DOHH2 (cell line): ENCODE measurements around the gene TARP.
"Not testable (repeated sequence)": the region's sequence is repeated elsewhere in the genome, so short reads cannot be mapped to it uniquely, and the experiment has no call there.

Source experiments
- H3F3A ChIP-seq: fragments of 200-600 bp; sonication (generic), shearing (Covaris generic); 2 replicates; pipeline ENCODE4 v1.6.0; 2016; ENCODE audit warnings: antibody characterized with exemption, mild to moderate bottlenecking; ENCODE audit not compliant: control insufficient read depth, insufficient read depth
- H3K27ac ChIP-seq: fragments of 200-600 bp; sonication (generic); 2 replicates; pipeline ENCODE4 v1.5.1; 2014; ENCODE audit warnings: low read depth, mild to moderate bottlenecking, low read length, moderate library complexity
- H3K27me3 ChIP-seq: fragments of 200-600 bp; sonication (generic); 2 replicates; pipeline ENCODE4 v1.6.1; 2014; ENCODE audit warnings: mild to moderate bottlenecking, low read length, mixed read lengths; ENCODE audit not compliant: control insufficient read depth
- H3K36me3 ChIP-seq: fragments of 200-600 bp; sonication (generic); 2 replicates; pipeline ENCODE4 v1.6.1; 2014; ENCODE audit warnings: mild to moderate bottlenecking, low read length, moderate library complexity, mixed read lengths; ENCODE audit not compliant: control insufficient read depth
- H3K4me1 ChIP-seq: fragments of 200-600 bp; sonication (generic); 2 replicates; pipeline ENCODE4 v1.6.1; 2014; ENCODE audit warnings: mild to moderate bottlenecking, low read length, mixed read lengths; ENCODE audit not compliant: control insufficient read depth
- H3K4me2 ChIP-seq: fragments of 200-600 bp; sonication (generic); 2 replicates; pipeline ENCODE4 v1.6.0; 2014; ENCODE audit warnings: mild to moderate bottlenecking, low read length, moderate library complexity
- H3K4me3 ChIP-seq: fragments of 200-600 bp; sonication (generic); 2 replicates; pipeline ENCODE4 v1.5.1; 2014; ENCODE audit warnings: mild to moderate bottlenecking, low read length, mixed read lengths
- H3K79me2 ChIP-seq: fragments of 200-600 bp; sonication (generic); 2 replicates; pipeline ENCODE4 v1.6.1; 2014; ENCODE audit warnings: mild to moderate bottlenecking, low read length, mixed read lengths; ENCODE audit not compliant: control insufficient read depth
- H3K9me2 ChIP-seq: fragments of 200-600 bp; sonication (generic); replicated peaks from 2 replicates; pipeline ENCODE4 v1.6.1; 2014; ENCODE audit warnings: mild to moderate bottlenecking, low read length, mixed read lengths; ENCODE audit not compliant: control insufficient read depth
- H3K9me3 ChIP-seq: fragments of 200-600 bp; sonication (generic); 2 replicates; pipeline ENCODE4 v1.6.1; 2014; ENCODE audit warnings: antibody characterized with exemption, low read length, mixed read lengths; ENCODE audit not compliant: control insufficient read depth, insufficient read depth
- H4K20me1 ChIP-seq: fragments of 200-600 bp; sonication (generic); 2 replicates; pipeline ENCODE4 v1.6.0; 2014; ENCODE audit warnings: low read depth, mild to moderate bottlenecking, antibody characterized with exemption, low read length, moderate library complexity; ENCODE audit not compliant: control insufficient read depth, insufficient read depth
- EZH2phosphoT487 ChIP-seq: fragments of 200-600 bp; sonication (generic); IDR thresholded peaks from 2 replicates; pipeline ENCODE4 v1.6.1; 2017; ENCODE audit warnings: borderline replicate concordance, mild to moderate bottlenecking, antibody characterized with exemption, low read length, moderate library complexity, mixed read lengths
- TF ChIP-seq, protein P1 (sequence below): fragments of 200-600 bp; sonication (generic); IDR thresholded peaks from one replicate; pipeline ENCODE4 v1.5.1; 2014; ENCODE audit warnings: antibody characterized with exemption, mild to moderate bottlenecking, low read depth, low read length; ENCODE audit not compliant: poor library complexity, severe bottlenecking

The TARP gene

DNA sequence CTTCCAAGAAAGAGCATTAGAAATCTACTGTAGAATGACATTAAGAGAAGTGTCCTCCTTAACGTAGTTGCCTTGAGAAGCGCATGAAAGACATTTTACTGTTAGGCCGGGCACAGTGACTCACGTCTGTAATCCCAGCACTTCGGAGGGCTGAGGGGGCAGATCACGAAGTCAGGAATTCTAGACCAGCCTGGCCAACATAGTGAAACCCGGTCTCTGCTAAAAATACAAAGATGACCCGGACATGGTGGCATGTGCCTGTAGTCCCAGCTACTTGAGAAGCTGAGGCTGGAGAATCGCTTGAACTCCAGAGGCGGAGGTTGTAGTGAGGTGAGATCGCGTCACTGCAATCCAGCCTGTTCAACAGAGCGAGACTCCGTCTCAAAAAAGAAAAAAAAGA is 28.9 kb downstream of the TARP start:
- Histone ChIP-seq H4K20me1 (no peaks in the 10 kb centered on the region), H3K79me2 (no peaks in the 10 kb centered on the region), H3K27me3 (peaks cover 22% of the 10 kb centered on the region), H3K27ac (no peak overlapping the region), H3K9me2 (no peaks in the 10 kb centered on the region), H3F3A (no peaks in the 10 kb centered on the region), H3K4me2 (no peak overlapping the region), H3K4me3 (no peak overlapping the region), H3K9me3 (no peaks in the 10 kb centered on the region), H3K36me3 (no peaks in the 10 kb centered on the region), H3K4me1 (no peaks in the 10 kb centered on the region)
- no peak for TF ChIP-seq EZH2phosphoT487
- TF ChIP-seq, protein P1, sequence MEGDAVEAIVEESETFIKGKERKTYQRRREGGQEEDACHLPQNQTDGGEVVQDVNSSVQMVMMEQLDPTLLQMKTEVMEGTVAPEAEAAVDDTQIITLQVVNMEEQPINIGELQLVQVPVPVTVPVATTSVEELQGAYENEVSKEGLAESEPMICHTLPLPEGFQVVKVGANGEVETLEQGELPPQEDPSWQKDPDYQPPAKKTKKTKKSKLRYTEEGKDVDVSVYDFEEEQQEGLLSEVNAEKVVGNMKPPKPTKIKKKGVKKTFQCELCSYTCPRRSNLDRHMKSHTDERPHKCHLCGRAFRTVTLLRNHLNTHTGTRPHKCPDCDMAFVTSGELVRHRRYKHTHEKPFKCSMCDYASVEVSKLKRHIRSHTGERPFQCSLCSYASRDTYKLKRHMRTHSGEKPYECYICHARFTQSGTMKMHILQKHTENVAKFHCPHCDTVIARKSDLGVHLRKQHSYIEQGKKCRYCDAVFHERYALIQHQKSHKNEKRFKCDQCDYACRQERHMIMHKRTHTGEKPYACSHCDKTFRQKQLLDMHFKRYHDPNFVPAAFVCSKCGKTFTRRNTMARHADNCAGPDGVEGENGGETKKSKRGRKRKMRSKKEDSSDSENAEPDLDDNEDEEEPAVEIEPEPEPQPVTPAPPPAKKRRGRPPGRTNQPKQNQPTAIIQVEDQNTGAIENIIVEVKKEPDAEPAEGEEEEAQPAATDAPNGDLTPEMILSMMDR = no peak

DNA sequence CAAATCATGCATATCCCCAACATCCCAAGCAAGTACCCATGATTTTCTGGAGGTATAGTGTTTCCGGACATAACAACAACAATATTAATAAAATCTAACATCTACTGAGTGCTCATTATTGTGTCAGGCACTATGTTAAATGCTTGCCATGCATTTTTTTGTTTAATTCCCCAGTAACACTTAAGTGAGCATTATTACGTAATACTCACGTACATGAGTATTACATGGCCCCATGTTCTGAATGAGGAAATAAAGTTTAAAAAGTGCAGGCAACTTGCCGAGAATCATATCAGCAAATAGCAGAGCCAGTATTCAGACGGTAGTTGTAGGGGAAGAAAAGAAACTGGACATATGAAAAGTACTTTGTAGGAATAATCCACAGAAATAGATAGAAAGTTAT is 30.1 kb downstream of the TARP start:
- not testable (repeated sequence) for H3K9me3 ChIP-seq, H3F3A ChIP-seq, H3K36me3 ChIP-seq, H3K27ac ChIP-seq, H3K79me2 ChIP-seq, H3K9me2 ChIP-seq, H3K4me1 ChIP-seq, H4K20me1 ChIP-seq, H3K4me3 ChIP-seq, H3K4me2 ChIP-seq
- H3K27me3 ChIP-seq = peaks cover 22% of the 10 kb centered on the region

DNA sequence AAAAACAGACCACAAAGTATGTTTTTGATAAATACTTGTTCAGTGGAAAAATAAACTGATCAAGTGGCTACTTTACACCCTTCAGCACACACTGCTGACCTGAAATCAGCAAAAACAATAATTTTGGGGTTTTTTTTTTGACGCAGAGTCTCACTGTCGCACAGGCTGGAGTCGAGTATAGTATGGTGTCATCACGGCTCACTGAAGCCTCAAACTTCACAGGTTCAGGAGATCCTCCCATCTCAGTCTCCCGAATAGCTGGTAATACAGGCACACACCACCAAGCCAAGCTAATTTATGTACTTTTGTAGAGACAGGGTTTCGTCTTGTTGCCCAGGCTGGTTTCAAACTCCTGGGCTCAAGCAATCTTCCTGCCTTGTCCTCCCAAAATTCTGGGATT is 30.6 kb downstream of the TARP start:
- no peaks in the 10 kb centered on the region for H3K4me1 ChIP-seq
- H3K27ac ChIP-seq = no peak overlapping the region
- no peak overlapping the region for H3K4me3 ChIP-seq
- no peak overlapping the region for H3K4me2 ChIP-seq
- no peaks in the 10 kb centered on the region for H3F3A ChIP-seq
- no peaks in the 10 kb centered on the region for H3K9me3 ChIP-seq
- TF ChIP-seq EZH2phosphoT487 = no peak
- TF ChIP-seq, protein P1 = no peak
- H3K36me3 ChIP-seq = no peaks in the 10 kb centered on the region
- H4K20me1 ChIP-seq = no peaks in the 10 kb centered on the region
- peaks cover 22% of the 10 kb centered on the region for H3K27me3 ChIP-seq
- H3K79me2 ChIP-seq = no peaks in the 10 kb centered on the region
- no peaks in the 10 kb centered on the region for H3K9me2 ChIP-seq

DNA sequence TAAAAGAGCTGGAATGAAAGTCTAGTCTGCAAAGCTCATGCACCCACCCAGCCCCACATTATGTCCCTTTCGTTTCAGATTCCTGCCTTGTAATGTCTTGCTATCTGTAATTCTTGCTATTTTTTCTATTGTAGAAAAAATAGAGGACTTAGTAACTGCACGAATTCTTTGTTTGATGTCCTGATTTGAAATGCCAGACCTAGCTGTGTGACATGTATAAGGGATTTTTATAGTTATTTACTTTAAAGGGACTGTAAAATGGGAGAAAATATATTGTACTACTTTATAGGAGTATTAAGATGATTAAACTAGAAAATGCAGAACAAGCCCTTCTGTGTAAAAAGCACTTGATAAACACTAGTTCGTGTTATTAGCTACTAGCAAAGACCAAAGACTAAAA is 32.4 kb downstream of the TARP start:
- Histone ChIP-seq H4K20me1 (no peaks in the 10 kb centered on the region), H3K4me2 (no peak overlapping the region), H3K27ac (no peak overlapping the region), H3K4me3 (no peak overlapping the region), H3K4me1 (no peaks in the 10 kb centered on the region), H3K9me3 (no peaks in the 10 kb centered on the region), H3K36me3 (no peaks in the 10 kb centered on the region), H3K27me3 (peaks cover 12% of the 10 kb centered on the region), H3F3A (no peaks in the 10 kb centered on the region), H3K79me2 (no peaks in the 10 kb centered on the region), H3K9me2 (no peaks in the 10 kb centered on the region)
- no peak for TF ChIP-seq EZH2phosphoT487
- TF ChIP-seq, protein P1 = no peak

DNA sequence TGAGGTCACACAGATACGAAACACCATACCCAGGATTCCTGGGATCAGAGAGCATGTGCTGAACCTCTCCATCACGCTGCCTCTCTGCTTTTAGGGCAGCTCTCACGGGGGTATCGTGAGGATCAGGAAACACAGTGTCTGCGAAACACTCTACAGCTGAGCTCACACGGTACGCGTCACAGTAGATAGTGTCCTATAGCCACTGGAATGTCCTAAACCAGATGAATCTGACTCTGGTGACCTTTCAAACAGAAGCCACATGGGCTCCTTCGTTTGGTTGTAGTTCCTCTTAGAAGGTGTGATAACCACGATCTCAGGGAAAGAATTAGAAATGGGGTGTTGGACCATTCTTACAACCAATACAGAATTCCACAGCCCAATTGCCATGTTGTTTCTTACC is 34.3 kb downstream of the TARP start:
- not testable (repeated sequence) for H3K4me2 ChIP-seq, H3K9me3 ChIP-seq, H4K20me1 ChIP-seq, H3F3A ChIP-seq, H3K27ac ChIP-seq, H3K79me2 ChIP-seq, H3K27me3 ChIP-seq, H3K9me2 ChIP-seq, H3K4me3 ChIP-seq, H3K36me3 ChIP-seq, H3K4me1 ChIP-seq
